Mesendoderm (in vitro differentiated cells): Measurements from ENCODE around the gene GLT1D1.
A peak's percentile ranks its signal among the peaks of the same experiment; 100 is the strongest.
"Not testable (repeated sequence)": the region's sequence is repeated elsewhere in the genome, so short reads cannot be mapped to it uniquely, and the experiment has no call there.

ENCODE experiments used
- DNase-seq: peaks from one replicate; pipeline ENCODE4 v3.0.0; 2013
- H2AK5ac ChIP-seq: 2 replicates; pipeline ENCODE4 v1.6.1; 2013; ENCODE audit warnings: low read length, inconsistent platforms
- H2BK120ac ChIP-seq: 2 replicates; pipeline ENCODE4 v1.6.1; 2013; ENCODE audit warnings: low read depth, mild to moderate bottlenecking, low read length, moderate library complexity, mixed read lengths
- H2BK15ac ChIP-seq: replicated peaks from 2 replicates; pipeline ENCODE4 v1.6.1; 2013; ENCODE audit warnings: low read depth, mild to moderate bottlenecking, moderate library complexity
- H2BK5ac ChIP-seq: 2 replicates; pipeline ENCODE4 v1.6.1; 2013; ENCODE audit warnings: low read length, inconsistent platforms
- H3K18ac ChIP-seq: 2 replicates; pipeline ENCODE4 v1.6.1; 2013; ENCODE audit warnings: mild to moderate bottlenecking, low read length, mixed read lengths
- H3K23ac ChIP-seq: one replicate; pipeline ENCODE4 v1.6.1; 2013; ENCODE audit warnings: low read length
- H3K27ac ChIP-seq: 2 replicates; pipeline ENCODE4 v1.5.1; 2013; ENCODE audit warnings: low read depth, mild to moderate bottlenecking, inconsistent platforms, low read length, moderate library complexity
- H3K27me3 ChIP-seq: 2 replicates; pipeline ENCODE4 v1.6.1; 2013; ENCODE audit warnings: low read length, control low read depth, mild to moderate bottlenecking, inconsistent platforms; ENCODE audit not compliant: insufficient read depth, poor library complexity
- H3K36me3 ChIP-seq: 2 replicates; pipeline ENCODE4 v1.6.1; 2013; ENCODE audit warnings: low read length, inconsistent platforms; ENCODE audit not compliant: control insufficient read depth, insufficient read depth
- H3K4ac ChIP-seq: one replicate; pipeline ENCODE4 v1.6.1; 2013; ENCODE audit warnings: low read depth, mild to moderate bottlenecking, low read length, moderate library complexity
- H3K4me1 ChIP-seq: 2 replicates; pipeline ENCODE4 v1.6.1; 2013; ENCODE audit warnings: low read depth, low read length, inconsistent platforms; ENCODE audit not compliant: control insufficient read depth
- H3K4me2 ChIP-seq: 2 replicates; pipeline ENCODE4 v1.6.1; 2013; ENCODE audit warnings: low read length
- H3K4me3 ChIP-seq: 2 replicates; pipeline ENCODE4 v1.5.1; 2013; ENCODE audit warnings: mild to moderate bottlenecking, low read length
- H3K56ac ChIP-seq: one replicate; pipeline ENCODE4 v1.6.1; 2013; ENCODE audit warnings: low read length
- H3K79me1 ChIP-seq: 2 replicates; pipeline ENCODE4 v1.6.1; 2013; ENCODE audit warnings: low read length, inconsistent platforms
- H3K79me2 ChIP-seq: 2 replicates; pipeline ENCODE4 v1.6.1; 2013; ENCODE audit warnings: mild to moderate bottlenecking, low read length; ENCODE audit not compliant: control insufficient read depth, insufficient read depth
- H3K9ac ChIP-seq: 2 replicates; pipeline ENCODE4 v1.6.1; 2013; ENCODE audit warnings: low read length, inconsistent platforms
- H4K5ac ChIP-seq: one replicate; pipeline ENCODE4 v1.6.1; 2013; ENCODE audit warnings: low read length
- H4K8ac ChIP-seq: one replicate; pipeline ENCODE4 v1.6.1; 2013; ENCODE audit warnings: low read depth, mild to moderate bottlenecking, control low read depth, low read length, moderate library complexity
- WGBS: extraction: QIAGEN DNeasy Blood & Tissue Kit; methylation state at CpG from one replicate; pipeline ENCODE4 v1.1.7; 2013; ENCODE audit warnings: low lambda C conversion rate, missing lambda C conversion rate; ENCODE audit not compliant: insufficient coverage; ENCODE audit errors: extremely low coverage; 5-methylcytosine and 5-hydroxymethylcytosine counted together

GLT1D1 gene

DNA sequence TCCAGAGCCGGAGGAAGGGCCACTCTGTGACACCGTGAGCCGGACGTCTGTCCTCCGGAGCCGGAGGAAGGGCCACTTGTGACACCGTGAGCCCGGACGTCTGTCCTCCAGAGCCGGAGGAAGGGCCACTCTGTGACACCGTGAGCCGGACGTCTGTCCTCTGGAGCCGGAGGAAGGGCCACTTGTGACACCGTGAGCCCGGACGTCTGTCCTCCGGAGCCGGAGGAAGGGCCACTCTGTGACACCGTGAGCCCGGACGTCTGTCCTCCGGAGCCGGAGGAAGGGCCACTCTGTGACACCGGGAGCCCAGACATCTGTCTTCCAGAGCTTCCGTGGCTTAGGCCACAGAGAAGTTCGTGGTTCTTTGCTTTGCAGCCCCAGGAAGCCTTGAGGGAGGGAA lies 6.6 kb upstream of the GLT1D1 start:
- H2BK5ac ChIP-seq, H3K36me3 ChIP-seq, H2BK15ac ChIP-seq, H3K79me1 ChIP-seq, H3K18ac ChIP-seq, DNase-seq, H2BK120ac ChIP-seq, H3K56ac ChIP-seq, H3K4me1 ChIP-seq, H3K27me3 ChIP-seq, H4K5ac ChIP-seq, H3K4me2 ChIP-seq, H3K4ac ChIP-seq, H3K4me3 ChIP-seq, H3K9ac ChIP-seq, H2AK5ac ChIP-seq, H3K23ac ChIP-seq, H4K8ac ChIP-seq, H3K79me2 ChIP-seq, H3K27ac ChIP-seq: not testable (repeated sequence)
- no CpG with 5 or more reads among the region's 27 CpGs for WGBS

DNA sequence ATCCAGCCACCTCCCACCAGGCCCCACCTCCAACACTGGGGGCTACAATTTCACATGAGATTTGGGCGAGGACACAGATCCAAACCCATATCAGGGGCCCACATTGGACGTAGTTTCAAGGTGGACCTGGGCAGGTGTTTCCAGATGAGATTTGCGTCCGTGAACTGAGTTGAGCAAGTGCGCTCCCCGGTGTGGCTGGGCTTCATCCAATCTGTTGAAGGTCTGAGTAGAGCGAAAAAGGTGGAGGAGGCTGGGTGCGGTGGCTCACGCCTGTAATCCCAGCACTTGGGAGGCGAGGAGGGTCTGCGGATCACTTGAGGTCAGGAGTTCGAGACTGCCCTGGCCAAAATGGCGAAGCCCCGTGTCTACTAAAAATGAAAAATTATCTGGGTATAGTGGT lies 4.9 kb upstream of the GLT1D1 start:
- H3K9ac ChIP-seq = no peak overlapping the region
- no peak overlapping the region for H2AK5ac ChIP-seq
- H2BK15ac ChIP-seq = no peak overlapping the region
- H3K36me3 ChIP-seq = no peaks in the 10 kb centered on the region
- no peak overlapping the region for H3K27ac ChIP-seq
- no peak overlapping the region for H4K5ac ChIP-seq
- H2BK5ac ChIP-seq = no peak overlapping the region
- H4K8ac ChIP-seq = no peak overlapping the region
- H3K56ac ChIP-seq = no peak overlapping the region
- no peak overlapping the region for H3K4me3 ChIP-seq
- H3K27me3 ChIP-seq = no peaks in the 10 kb centered on the region
- WGBS = no CpG with 5 or more reads among the region's 14 CpGs
- no peak overlapping the region for H2BK120ac ChIP-seq
- H3K4me1 ChIP-seq = peaks cover 3% of the 10 kb centered on the region
- H3K4ac ChIP-seq = no peak overlapping the region
- H3K23ac ChIP-seq = no peak overlapping the region
- no peak overlapping the region for H3K4me2 ChIP-seq
- no peaks in the 10 kb centered on the region for H3K79me1 ChIP-seq
- no peak for DNase-seq
- H3K79me2 ChIP-seq = no peaks in the 10 kb centered on the region
- H3K18ac ChIP-seq = no peak overlapping the region

DNA sequence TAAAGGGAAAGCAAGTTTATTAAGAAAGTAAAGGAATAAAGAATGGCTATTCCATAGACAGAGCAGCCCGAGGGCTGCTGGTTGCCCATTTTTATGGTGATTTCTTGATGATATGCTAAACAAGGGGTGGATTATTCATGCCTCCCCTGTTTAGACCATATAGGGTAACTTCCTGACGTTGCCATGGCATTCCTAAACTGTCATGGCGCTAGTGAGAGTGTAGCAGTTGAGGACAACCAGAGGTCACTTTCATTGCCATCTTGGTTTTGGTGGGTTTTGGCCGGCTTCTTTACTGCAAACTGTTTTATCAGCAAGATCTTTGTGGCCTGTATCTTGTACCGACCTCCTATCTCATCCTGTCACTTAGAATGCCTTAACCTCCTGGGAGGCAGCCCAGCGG lies 3.5 kb upstream of the GLT1D1 start:
- no CpG with 5 or more reads among the region's 6 CpGs for WGBS
- H3K4ac ChIP-seq, H3K27me3 ChIP-seq: not testable (repeated sequence)

DNA sequence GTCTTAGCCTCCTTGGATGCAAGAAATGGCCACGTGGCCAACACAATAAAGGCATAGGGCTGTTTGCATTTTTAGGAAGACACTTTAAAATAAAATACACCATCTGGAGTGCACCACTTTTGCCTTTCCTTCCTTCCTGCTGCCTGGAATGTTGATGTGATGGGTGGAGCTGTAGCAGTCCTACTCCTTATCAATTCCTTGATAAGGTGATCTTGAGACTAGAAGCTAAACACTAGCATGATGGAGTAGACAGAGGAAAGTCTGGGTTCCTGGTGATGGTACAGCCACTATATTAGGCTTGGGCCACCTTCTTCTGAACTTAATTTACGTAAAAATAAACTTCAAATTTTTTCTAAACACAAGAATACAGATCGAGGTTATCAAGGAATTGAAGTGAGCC lies 2.9 kb upstream of the GLT1D1 start:
- Histone ChIP-seq H3K27ac (no peak overlapping the region), H3K4me3 (no peak overlapping the region), H2AK5ac (no peak overlapping the region), H2BK5ac (no peak overlapping the region), H2BK120ac (no peak overlapping the region), H3K79me1 (no peaks in the 10 kb centered on the region), H3K36me3 (no peaks in the 10 kb centered on the region), H4K5ac (no peak overlapping the region), H3K56ac (no peak overlapping the region), H3K23ac (no peak overlapping the region), H4K8ac (no peak overlapping the region), H3K4me2 (no peak overlapping the region), H3K27me3 (no peaks in the 10 kb centered on the region), H3K4ac (no peak overlapping the region), H2BK15ac (no peak overlapping the region), H3K4me1 (peaks cover 3% of the 10 kb centered on the region), H3K79me2 (no peaks in the 10 kb centered on the region), H3K18ac (no peak overlapping the region), H3K9ac (no peak overlapping the region)
- DNase-seq = peak; percentile 79
- WGBS = no CpG with 5 or more reads among the region's 3 CpGs

More for the DNA sequence above, 3.5 kb upstream of the GLT1D1 start:
- H3K18ac ChIP-seq, H3K23ac ChIP-seq, H3K4me2 ChIP-seq, H3K79me2 ChIP-seq, H4K5ac ChIP-seq, H2BK5ac ChIP-seq, H3K27ac ChIP-seq, H2BK120ac ChIP-seq, H3K56ac ChIP-seq, H3K79me1 ChIP-seq, H2AK5ac ChIP-seq, H4K8ac ChIP-seq, H3K4me1 ChIP-seq, H3K9ac ChIP-seq, H3K4me3 ChIP-seq, H3K36me3 ChIP-seq, H2BK15ac ChIP-seq: not testable (repeated sequence)
- DNase-seq = peak; percentile 66

- H3K23ac ChIP-seq, H3K4ac ChIP-seq, DNase-seq, H3K27me3 ChIP-seq, H3K56ac ChIP-seq, H3K79me1 ChIP-seq, H2BK120ac ChIP-seq, H2AK5ac ChIP-seq, H4K8ac ChIP-seq, H3K4me1 ChIP-seq, H4K5ac ChIP-seq, H3K9ac ChIP-seq, H3K36me3 ChIP-seq, H2BK5ac ChIP-seq, H3K79me2 ChIP-seq, H3K4me2 ChIP-seq, H3K18ac ChIP-seq, H3K27ac ChIP-seq, H3K4me3 ChIP-seq, H2BK15ac ChIP-seq: not testable (repeated sequence)
- no CpG with 5 or more reads among the region's 7 CpGs for WGBS
Observed at GRCh38 chr12:128851429-128851828, 1.8 kb upstream of the GLT1D1 start.

DNA sequence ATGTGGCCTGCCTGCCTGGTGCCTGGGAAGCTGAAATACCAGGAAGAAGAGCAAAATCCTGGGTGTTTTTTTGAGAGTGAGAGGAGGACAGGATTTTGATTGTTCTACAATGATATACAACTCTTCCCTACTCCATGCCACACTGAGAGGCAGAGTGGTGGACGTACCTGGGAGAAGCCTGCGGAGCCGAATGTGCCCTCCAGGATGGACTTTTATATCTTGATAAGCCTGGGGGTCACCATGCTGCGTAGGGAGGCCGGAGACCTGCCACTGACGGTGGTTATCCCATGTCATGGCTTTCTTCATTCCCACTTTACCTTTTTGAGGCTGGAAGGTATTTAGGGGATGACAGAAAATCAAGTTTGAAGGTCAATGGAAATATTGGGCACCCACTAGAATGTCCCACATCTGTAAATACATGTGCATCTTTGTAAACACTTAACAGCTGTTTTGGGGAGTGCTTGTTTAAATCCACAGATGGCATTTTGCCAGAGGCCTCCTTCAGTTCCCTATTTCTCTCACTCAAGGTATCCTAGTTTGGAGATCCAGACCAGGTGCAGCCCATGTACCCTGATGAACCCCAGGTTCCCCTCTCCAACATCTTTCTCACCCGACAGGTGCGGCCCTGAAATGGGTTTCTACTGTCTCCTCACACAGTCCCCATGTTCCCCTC lies 1.1 kb upstream of the GLT1D1 start:
- H2BK5ac ChIP-seq = no peak overlapping the region
- no peak overlapping the region for H4K8ac ChIP-seq
- H3K4me3 ChIP-seq = no peak overlapping the region
- no CpG with 5 or more reads among the region's 8 CpGs for WGBS
- H3K79me2 ChIP-seq = no peaks in the 10 kb centered on the region
- H3K27me3 ChIP-seq = no peaks in the 10 kb centered on the region
- no peak overlapping the region for H3K23ac ChIP-seq
- H3K56ac ChIP-seq = peak overlapping the region; percentile 86
- H2BK15ac ChIP-seq = no peak overlapping the region
- H3K27ac ChIP-seq = no peak overlapping the region
- no peak overlapping the region for H3K18ac ChIP-seq
- no peak for DNase-seq
- no peaks in the 10 kb centered on the region for H3K36me3 ChIP-seq
- H3K4me1 ChIP-seq = peaks cover 5% of the 10 kb centered on the region
- H3K4me2 ChIP-seq = no peak overlapping the region
- no peak overlapping the region for H3K9ac ChIP-seq
- no peaks in the 10 kb centered on the region for H3K79me1 ChIP-seq
- no peak overlapping the region for H3K4ac ChIP-seq
- no peak overlapping the region for H2AK5ac ChIP-seq
- no peak overlapping the region for H2BK120ac ChIP-seq
- H4K5ac ChIP-seq = no peak overlapping the region
